A549 treated with RU486 at 1 μM for 4 hours (cell line): ENCODE data around the gene PACS1. TPM values are rescaled to one million over a fixed set of nuclear protein-coding genes. Genes with fewer than 3 reads are reported as not detected.

Experiments
- total RNA-seq: library from RNA; stranded (reverse); fragments of 200-300 nt; extraction: Qiagen RNA extraction; gene quantifications from 5 replicates; pipeline ENCODE4 v1.2.3, GENCODE V29; 2022; ENCODE audit warnings: low read depth

PACS1 gene
- 48.7 to 80.4 TPM (median 65.1 TPM) in 5 replicates for total RNA-seq

GRCh38 chr11:66069715-66070603, at the start of gene PACS1:
Gene PACS1, plus strand, starts transcription at chr11:66070272. Its CDS starts 215 bp downstream, at chr11:66070487.

GRCh38 chr11:66026017-66026529, 44.0 kb upstream of the PACS1 start, which contains the start of gene CATSPER1:
Gene CATSPER1, minus strand, starts transcription at chr11:66026479. Its CDS starts 100 bp downstream, at chr11:66026379.

DNA sequence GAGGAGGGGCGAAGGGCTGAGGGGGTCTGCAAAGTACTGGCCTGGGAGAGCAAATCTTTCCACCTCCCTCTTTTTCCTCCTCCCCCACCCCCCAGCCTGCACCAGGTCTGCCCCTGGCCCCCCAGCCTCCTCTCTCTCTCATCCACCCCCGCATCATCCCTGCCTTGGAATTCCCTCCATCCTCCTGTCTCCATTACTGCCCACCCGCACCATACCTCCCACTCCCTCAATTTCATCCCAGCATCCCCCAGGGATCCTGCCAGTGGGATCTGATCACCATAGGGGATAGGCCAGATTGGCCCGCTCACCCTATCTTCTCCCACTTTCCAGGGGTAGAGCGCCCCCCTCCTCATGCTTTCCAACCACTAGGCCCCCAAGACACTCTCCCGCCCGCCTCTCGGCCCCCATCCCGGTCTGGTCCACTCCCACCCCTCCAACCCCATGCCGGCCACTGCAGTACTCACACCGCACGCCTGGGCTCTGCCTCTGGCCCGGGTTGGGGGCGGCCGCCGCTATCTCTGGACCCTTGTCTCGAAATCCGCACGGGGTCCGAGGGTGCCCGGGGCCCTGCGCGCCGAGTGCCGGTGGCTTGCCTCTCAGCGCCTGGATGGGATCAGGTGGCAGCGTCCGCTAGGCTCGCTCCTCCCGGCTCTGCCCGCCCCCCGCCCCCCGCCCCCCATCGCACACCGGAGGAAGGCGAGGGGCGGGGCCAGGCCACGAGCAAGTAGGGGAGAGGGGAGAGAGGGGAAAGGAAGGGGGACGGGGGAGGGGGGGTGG, 21.3 kb upstream of the PACS1 start, which contains the start of gene GAL3ST3:
GAL3ST3 (minus strand) TSS at position 615 of the 777 bp plus-strand sequence. CDS start 3,746 bp downstream, outside the sequence.

GRCh38 chr11:66051766-66052663, 18.1 kb upstream of the PACS1 start, which contains the start of gene SF3B2:
Gene SF3B2, plus strand, starts transcription at chr11:66052364. Its CDS starts 21 bp downstream, at chr11:66052385.

DNA sequence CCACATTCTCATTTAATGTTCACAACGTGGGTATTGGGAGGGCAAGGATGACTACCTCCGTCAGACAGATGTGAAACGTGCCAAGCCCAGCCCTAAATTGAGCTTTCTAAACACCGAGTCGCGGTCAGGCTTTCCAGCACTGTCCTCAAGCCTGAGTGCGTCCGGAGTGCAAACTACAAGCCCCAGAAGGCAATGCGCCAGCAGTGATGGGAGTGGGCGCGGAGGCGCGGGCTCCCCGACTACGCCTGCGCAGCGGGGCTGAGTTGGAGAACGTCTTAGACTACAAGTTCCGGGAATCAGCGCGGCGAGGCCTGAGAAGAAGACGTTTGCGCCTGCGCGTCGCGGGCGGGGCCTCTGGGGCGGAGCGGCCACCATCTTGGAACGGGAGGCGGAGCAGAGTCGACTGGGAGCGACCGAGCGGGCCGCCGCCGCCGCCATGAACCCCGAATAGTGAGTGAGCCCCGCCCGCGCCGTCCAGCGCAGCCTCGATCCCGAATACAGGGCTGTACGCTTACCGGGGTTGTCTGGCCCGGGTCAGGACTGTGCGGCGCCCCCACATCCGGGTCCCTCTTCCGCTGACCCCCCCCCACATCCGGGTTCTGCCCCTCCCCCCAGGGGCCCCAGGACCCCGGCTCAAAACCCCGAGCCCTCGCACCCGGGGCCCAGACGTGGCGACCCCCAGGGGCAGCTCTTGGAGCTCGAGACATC, 198.3 kb downstream of the PACS1 start, which contains the start of gene RAB1B:
RAB1B (plus strand) TSS at position 396 of the 708 bp plus-strand sequence; CDS start at position 437, 41 bp downstream.

DNA sequence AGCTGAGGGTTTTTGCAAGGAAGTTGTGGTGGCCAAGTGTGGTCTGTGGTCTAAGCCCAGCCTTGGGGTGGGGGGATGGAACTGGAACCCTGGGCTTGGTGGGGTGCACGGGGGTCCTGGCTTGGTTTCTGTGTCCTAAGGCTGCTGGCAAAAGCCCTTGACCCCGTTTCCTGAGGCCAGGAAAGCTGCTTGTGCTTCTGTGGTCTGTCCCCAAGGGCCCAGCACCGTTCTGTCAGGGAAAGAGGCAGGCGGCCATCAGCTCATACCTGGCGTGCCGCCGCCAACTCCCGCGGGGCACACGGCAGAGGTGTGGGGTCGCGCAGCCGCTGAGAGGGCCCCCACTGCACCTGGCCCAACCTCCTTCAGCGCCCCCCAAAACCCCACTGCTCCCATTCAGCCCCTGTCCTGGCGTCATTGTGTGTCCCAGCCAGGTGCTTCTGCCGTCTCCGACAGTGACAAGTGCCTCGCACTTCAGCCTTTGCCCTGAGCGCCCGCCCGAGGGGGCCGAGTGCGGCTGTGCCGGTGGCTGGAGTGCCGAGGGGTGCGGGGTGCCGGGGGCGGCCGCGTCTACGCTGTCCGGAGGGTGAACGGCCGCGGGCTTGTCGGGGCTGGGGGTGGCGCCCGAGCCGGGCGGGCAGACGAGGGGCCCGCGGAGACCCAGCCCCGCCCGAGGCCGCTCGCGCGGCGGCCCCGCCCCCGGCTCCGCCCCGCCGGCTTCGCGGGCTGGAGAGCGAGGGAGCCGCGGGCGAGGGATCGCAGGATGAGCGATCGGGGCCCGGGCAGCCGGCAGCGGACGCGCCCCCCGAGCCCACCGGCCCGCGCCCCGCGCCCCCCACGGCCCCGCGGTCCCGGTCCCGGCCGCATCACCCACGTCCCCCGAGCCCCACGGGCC, 207.6 kb downstream of the PACS1 start, which contains the start of gene CNIH2:
CNIH2 (plus strand) TSS at position 705 of the 892 bp plus-strand sequence. CDS start 282 bp downstream, outside the sequence.

DNA sequence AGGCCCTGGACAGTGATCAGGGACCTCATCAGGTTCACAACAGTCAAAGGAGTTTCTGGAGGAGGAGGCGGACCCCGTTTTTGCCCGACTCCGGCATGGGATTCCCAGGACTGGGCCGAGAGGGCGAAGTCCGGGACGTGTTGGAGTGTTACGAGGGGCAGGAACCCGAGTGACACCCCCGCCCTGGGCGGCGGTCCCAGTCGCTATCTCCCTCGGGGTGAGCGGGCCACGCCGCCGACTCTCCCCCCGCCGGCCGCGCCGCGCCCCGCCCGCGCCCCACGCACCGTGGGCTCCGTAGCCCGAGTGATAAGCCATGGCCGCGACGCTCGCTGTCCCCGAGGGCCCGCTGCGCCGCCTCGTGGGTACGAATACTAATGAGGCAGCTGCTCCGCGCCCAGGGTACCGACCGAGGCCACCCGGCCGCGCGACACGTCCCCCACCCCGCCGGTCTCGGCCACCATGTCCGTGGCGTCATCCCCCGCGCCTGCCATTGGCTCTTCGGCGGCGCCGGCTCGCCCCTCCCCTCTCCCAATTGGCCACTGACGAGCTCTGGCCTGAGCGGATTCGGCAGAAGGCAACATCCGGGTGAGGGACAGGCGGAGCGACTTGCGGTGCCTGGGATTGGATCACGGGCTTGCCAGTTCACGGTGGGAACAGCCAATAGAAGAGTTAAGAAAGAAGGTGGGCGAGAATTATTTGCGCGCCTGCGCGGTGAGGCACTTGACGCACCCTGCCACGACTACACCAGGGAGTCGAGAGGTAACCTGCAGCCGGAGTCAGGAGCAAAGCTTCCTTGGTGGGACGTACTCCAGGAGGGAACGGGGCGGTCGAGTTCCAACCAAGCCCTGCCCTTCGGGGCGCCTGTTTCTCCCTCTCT, 218.8 kb downstream of the PACS1 start, which contains the start of gene YIF1A:
YIF1A (minus strand) TSS at position 473 of the 877 bp plus-strand sequence; CDS start at position 315, 158 bp downstream.

GRCh38 chr11:66291706-66292542, 221.9 kb downstream of the PACS1 start, which contains the start of gene TMEM151A:
Gene TMEM151A, plus strand, starts transcription at chr11:66291894. Its CDS starts 120 bp downstream, at chr11:66292014.

Other genes with a start within 250 kb of the PACS1 start
- gene SNX32, start 236.3 kb upstream of the PACS1 start, total RNA-seq, result 0.07 TPM in 1 of 5 replicates, not detected in the others
- 1,909 to 2,425 TPM (median 2,217 TPM) in 5 replicates for gene CFL1, start 212.1 kb upstream of the PACS1 start, total RNA-seq
- gene MUS81, start 209.8 kb upstream of the PACS1 start, total RNA-seq, result 20.6 to 33.6 TPM (median 31.0 TPM) in 5 replicates
- gene EFEMP2, start 197.5 kb upstream of the PACS1 start, total RNA-seq, result 0.45 to 0.88 TPM (median 0.85 TPM) in 5 replicates
- gene CTSW, start 190.4 kb upstream of the PACS1 start, total RNA-seq, result 0.09 to 0.19 TPM in 2 of 5 replicates, not detected in the others
- 72.3 to 97.2 TPM (median 86.8 TPM) in 5 replicates for gene FIBP, start 181.8 kb upstream of the PACS1 start, total RNA-seq
- 29.7 to 54.1 TPM (median 46.1 TPM) in 5 replicates for gene CCDC85B, start 179.6 kb upstream of the PACS1 start, total RNA-seq
- 160 to 254 TPM (median 205 TPM) in 5 replicates for gene FOSL1, start 169.9 kb upstream of the PACS1 start, total RNA-seq
- gene C11orf68, start 151.2 kb upstream of the PACS1 start, total RNA-seq, result 40.2 to 65.5 TPM (median 60.3 TPM) in 5 replicates
- 193 to 312 TPM (median 253 TPM) in 5 replicates for gene DRAP1, start 150.8 kb upstream of the PACS1 start, total RNA-seq
- gene TSGA10IP, start 124.8 kb upstream of the PACS1 start, total RNA-seq, result not detected in 5 replicates
- gene SART1, start 108.5 kb upstream of the PACS1 start, total RNA-seq, result 51.4 to 70.6 TPM (median 62.2 TPM) in 5 replicates
- 38.9 to 45.8 TPM (median 39.4 TPM) in 5 replicates for gene EIF1AD, start 68.1 kb upstream of the PACS1 start, total RNA-seq
- 381 to 509 TPM (median 475 TPM) in 5 replicates for gene BANF1, start 67.8 kb upstream of the PACS1 start, total RNA-seq
- gene CST6, start 58.3 kb upstream of the PACS1 start, total RNA-seq, result not detected in 5 replicates
- gene CATSPER1, start 43.8 kb upstream of the PACS1 start, total RNA-seq, result 0.94 to 2.0 TPM (median 1.7 TPM) in 5 replicates
- gene GAL3ST3, start 21.1 kb upstream of the PACS1 start, total RNA-seq, result not detected in 5 replicates
- 168 to 198 TPM (median 172 TPM) in 5 replicates for gene SF3B2, start 17.9 kb upstream of the PACS1 start, total RNA-seq
- 38.0 to 47.4 TPM (median 45.0 TPM) in 5 replicates for gene KLC2, start 187.4 kb downstream of the PACS1 start, total RNA-seq
- gene RAB1B, start 198.4 kb downstream of the PACS1 start, total RNA-seq, result 124 to 152 TPM (median 145 TPM) in 5 replicates
- 1.4 to 3.7 TPM (median 2.9 TPM) in 5 replicates for gene CNIH2, start 207.9 kb downstream of the PACS1 start, total RNA-seq
- 88.2 to 117 TPM (median 116 TPM) in 5 replicates for gene YIF1A, start 218.9 kb downstream of the PACS1 start, total RNA-seq
- gene TMEM151A, start 221.6 kb downstream of the PACS1 start, total RNA-seq, result 1.6 to 4.3 TPM (median 3.9 TPM) in 5 replicates
- gene CD248, start 246.8 kb downstream of the PACS1 start, total RNA-seq, result 0.05 TPM in 1 of 5 replicates, not detected in the others